ENCODE measurements around the gene CTNND2. TPM values are rescaled to one million over a fixed set of nuclear protein-coding genes. Genes with fewer than 3 reads are reported as not detected.

CTNND2 gene
- total RNA-seq, 1 experiment from 2014 or later: 7.0 TPM

GRCh38 chr5:11476866-11477265, 427.4 kb downstream of the CTNND2 start:
- no peaks in the 10 kb centered on the region for H3K36me3 Mint-ChIP-seq (ENCODE audit: insufficient read depth in 1 of 3, low read depth in 3 of 3)
- no peak for TF ChIP-seq CTCF (conservative IDR thresholded peaks at IDR 0.05)
- H3K56ac ChIP-seq (ENCODE audit: insufficient read length, low read depth, low read length): no peak overlapping the region
- H3K23ac ChIP-seq (ENCODE audit: insufficient read length, low read depth, low read length): no peak overlapping the region
- H3K27me3 ChIP-seq (ENCODE audit: insufficient read depth, low read length): no peaks in the 10 kb centered on the region
- H4K8ac ChIP-seq (replicated peaks; ENCODE audit: insufficient read length, low read depth, low read length): no peak overlapping the region
- H3K27ac Mint-ChIP-seq: no peak overlapping the region; a peak in 1 of 7 replicates
- H3K79me2 ChIP-seq (ENCODE audit: insufficient read depth, low read length): no peaks in the 10 kb centered on the region
- no peaks in the 10 kb centered on the region for H3K4me1 ChIP-seq (ENCODE audit: insufficient read depth, low read length)
- no peak overlapping the region for H3K14ac ChIP-seq (ENCODE audit: insufficient read depth, low read length)
- H4K5ac ChIP-seq (ENCODE audit: insufficient read length, low read depth, low read length): no peak overlapping the region
- H2AK5ac ChIP-seq (ENCODE audit: insufficient read length, low read length): no peak overlapping the region
- no peak for DNase-seq
- no peaks in the 10 kb centered on the region for H3K4me1 Mint-ChIP-seq
- H2BK12ac ChIP-seq (ENCODE audit: insufficient read length, low read depth, low read length): no peak overlapping the region
- no peak overlapping the region for H2BK15ac ChIP-seq (ENCODE audit: low read depth, low read length)
- no peak overlapping the region for H2BK5ac ChIP-seq (ENCODE audit: insufficient read length, low read length)
- no peaks in the 10 kb centered on the region for H3K27me3 Mint-ChIP-seq (ENCODE audit: low read depth)
- H3K9ac ChIP-seq (ENCODE audit: extremely low read depth, insufficient read length, low read length): no peak overlapping the region
- no peak overlapping the region for H3K4ac ChIP-seq (ENCODE audit: low read depth, low read length)
- H3K18ac ChIP-seq (ENCODE audit: insufficient read length, low read depth, low read length): no peak overlapping the region
- no peaks in the 10 kb centered on the region for H4K20me1 ChIP-seq (ENCODE audit: control insufficient read depth, insufficient read depth, insufficient read length)
- H2BK120ac ChIP-seq (ENCODE audit: low read depth, low read length, poor library complexity, severe bottlenecking): no peak overlapping the region
- no peaks in the 10 kb centered on the region for H3K9me3 Mint-ChIP-seq
- no peak overlapping the region for H2AFZ ChIP-seq (ENCODE audit: low read length)
- H3K79me1 ChIP-seq (ENCODE audit: insufficient read depth, low read depth, low read length, poor library complexity, severe bottlenecking): no peaks in the 10 kb centered on the region
- H3K9me3 ChIP-seq (ENCODE audit: control insufficient read depth, low read depth, low read length): no peaks in the 10 kb centered on the region
- no CpG with 5 or more reads among the region's 2 CpGs for WGBS (ENCODE audit: extremely low coverage, insufficient read length, low lambda C conversion rate)
- H3T11ph ChIP-seq (ENCODE audit: low read length): no peak overlapping the region
- H4K91ac ChIP-seq (ENCODE audit: insufficient read length, low read depth, low read length): no peak overlapping the region
- H3K23me2 ChIP-seq (ENCODE audit: insufficient read length, low read depth, low read length, poor library complexity, severe bottlenecking): no peaks in the 10 kb centered on the region
- H3K4me3 Mint-ChIP-seq: no peak overlapping the region
- H3K4me2 ChIP-seq (ENCODE audit: insufficient read depth, insufficient read length, low read length): no peak overlapping the region
- no peak overlapping the region for H3K27ac ChIP-seq (ENCODE audit: insufficient read length, low read depth, low read length)
- H2BK20ac ChIP-seq (ENCODE audit: low read depth, low read length, poor library complexity, severe bottlenecking): no peak overlapping the region
